Left ventricle myocardium inferior (tissue), 1 donor: ENCODE results near the gene RAP1GAP2. TPM values are rescaled to one million over a fixed set of nuclear protein-coding genes. Genes with fewer than 3 reads are reported as not detected.

ENCODE experiments used
- DNase-seq: peaks from one replicate; pipeline ENCODE4 v3.0.0-alpha.2; 2020
- H3K27ac ChIP-seq: fragments of 200-600 bp; replicated peaks from 2 replicates; pipeline ENCODE4 v1.8.0; 2021
- H3K27me3 ChIP-seq: fragments of 200-600 bp; 2 replicates; pipeline ENCODE4 v1.8.0; 2021; ENCODE audit warnings: low read depth
- H3K36me3 ChIP-seq: fragments of 200-600 bp; 2 replicates; pipeline ENCODE4 v1.8.0; 2021
- H3K4me1 ChIP-seq: fragments of 200-600 bp; 2 replicates; pipeline ENCODE4 v1.8.0; 2021
- H3K4me3 ChIP-seq: fragments of 200-600 bp; 2 replicates; pipeline ENCODE4 v1.8.0; 2021; ENCODE audit warnings: mild to moderate bottlenecking, moderate library complexity
- H3K9me3 ChIP-seq: fragments of 200-600 bp; replicated peaks from 2 replicates; pipeline ENCODE4 v1.8.0; 2021
- CTCF ChIP-seq: fragments of 200-600 bp; IDR thresholded peaks from 2 replicates; pipeline ENCODE4 v1.8.0; 2021; ENCODE audit warnings: antibody characterized with exemption, mild to moderate bottlenecking, borderline replicate concordance
- intact Hi-C: fragments of 100-400 bp; cut with micrococcal nuclease; formaldehyde crosslinking; loops from one replicate; pipeline ENCODE4 v1.11.0; 2022
- total RNA-seq: library from RNA; stranded (reverse); fragmentation: NEBNext Ultra II Directional; extraction: Animal tissue kit (Norgen Biotek cat#: 25700); gene quantifications from one replicate; pipeline ENCODE4 v1.2.1, GENCODE V29; 2021
- donor health status: DM: no; HTN: yes; CAD: no; lungs with severe emphysema.

Gene RAP1GAP2
- total RNA-seq, 1 donor from 2014 or later = 63.8 TPM

- intact Hi-C loops = no loop called here
- H3K9me3 ChIP-seq = no peaks in the 10 kb centered on the region
- no peaks in the 10 kb centered on the region for H3K27me3 ChIP-seq
- no peak overlapping the region for H3K27ac ChIP-seq
- no peak overlapping the region for H3K4me3 ChIP-seq
- TF ChIP-seq CTCF = no peak
- no peak for DNase-seq
- H3K4me1 ChIP-seq = peaks cover 48% of the 10 kb centered on the region
- H3K36me3 ChIP-seq = no peaks in the 10 kb centered on the region
These were observed 211.4 kb downstream of the RAP1GAP2 start for GRCh38 chr17:3007651-3008121.

GRCh38 chr17:3008336-3009288 lies 212.4 kb downstream of the RAP1GAP2 start:
- no peak for DNase-seq
- Histone ChIP-seq H3K4me3 (no peak overlapping the region), H3K27me3 (no peaks in the 10 kb centered on the region), H3K9me3 (no peaks in the 10 kb centered on the region), H3K27ac (no peak overlapping the region), H3K4me1 (peaks cover 38% of the 10 kb centered on the region), H3K36me3 (no peaks in the 10 kb centered on the region)
- intact Hi-C loops = no loop called here
- TF ChIP-seq CTCF = no peak

GRCh38 chr17:3009411-3009920 lies 213.2 kb downstream of the RAP1GAP2 start:
- no peak overlapping the region for H3K4me3 ChIP-seq
- no peak for DNase-seq
- H3K27me3 ChIP-seq = no peaks in the 10 kb centered on the region
- H3K27ac ChIP-seq = no peak overlapping the region
- H3K9me3 ChIP-seq = no peaks in the 10 kb centered on the region
- H3K4me1 ChIP-seq = peaks cover 30% of the 10 kb centered on the region
- intact Hi-C loops = no loop called here
- H3K36me3 ChIP-seq = no peaks in the 10 kb centered on the region
- no peak for TF ChIP-seq CTCF

- Histone ChIP-seq H3K27ac (no peak overlapping the region), H3K9me3 (no peaks in the 10 kb centered on the region), H3K4me3 (no peak overlapping the region), H3K36me3 (no peaks in the 10 kb centered on the region), H3K4me1 (peaks cover 11% of the 10 kb centered on the region), H3K27me3 (no peaks in the 10 kb centered on the region)
- DNase-seq = no peak
- intact Hi-C loops = loop anchor here (2.0 kb wide), 1 partner anchor 183 kb away; no protein-coding TSS in a partner anchor
- TF ChIP-seq CTCF = no peak
These were observed 215.7 kb downstream of the RAP1GAP2 start for GRCh38 chr17:3011891-3012290.

GRCh38 chr17:3012926-3013581 lies 216.8 kb downstream of the RAP1GAP2 start:
- Histone ChIP-seq H3K4me1 (peaks cover 6% of the 10 kb centered on the region), H3K27me3 (no peaks in the 10 kb centered on the region), H3K36me3 (no peaks in the 10 kb centered on the region), H3K4me3 (no peak overlapping the region), H3K27ac (no peak overlapping the region), H3K9me3 (no peaks in the 10 kb centered on the region)
- peak; percentile 44 for DNase-seq
- intact Hi-C loops = loop anchor here (2.0 kb wide), 1 partner anchor 184 kb away; no protein-coding TSS in a partner anchor
- TF ChIP-seq CTCF = peak; percentile 89
